GM21576 (cell line): ENCODE results near the gene FAM174C.
"Not testable (repeated sequence)": the region's sequence is repeated elsewhere in the genome, so short reads cannot be mapped to it uniquely, and the experiment has no call there.

ENCODE experiments used
- ATAC-seq: cut with Tn5 transposase; IDR thresholded peaks from one replicate; pipeline ENCODE4 v1.9.1; 2021; ENCODE audit warnings: mild to moderate bottlenecking, moderate library complexity; ENCODE audit not compliant: unreplicated experiment

Gene FAM174C

DNA sequence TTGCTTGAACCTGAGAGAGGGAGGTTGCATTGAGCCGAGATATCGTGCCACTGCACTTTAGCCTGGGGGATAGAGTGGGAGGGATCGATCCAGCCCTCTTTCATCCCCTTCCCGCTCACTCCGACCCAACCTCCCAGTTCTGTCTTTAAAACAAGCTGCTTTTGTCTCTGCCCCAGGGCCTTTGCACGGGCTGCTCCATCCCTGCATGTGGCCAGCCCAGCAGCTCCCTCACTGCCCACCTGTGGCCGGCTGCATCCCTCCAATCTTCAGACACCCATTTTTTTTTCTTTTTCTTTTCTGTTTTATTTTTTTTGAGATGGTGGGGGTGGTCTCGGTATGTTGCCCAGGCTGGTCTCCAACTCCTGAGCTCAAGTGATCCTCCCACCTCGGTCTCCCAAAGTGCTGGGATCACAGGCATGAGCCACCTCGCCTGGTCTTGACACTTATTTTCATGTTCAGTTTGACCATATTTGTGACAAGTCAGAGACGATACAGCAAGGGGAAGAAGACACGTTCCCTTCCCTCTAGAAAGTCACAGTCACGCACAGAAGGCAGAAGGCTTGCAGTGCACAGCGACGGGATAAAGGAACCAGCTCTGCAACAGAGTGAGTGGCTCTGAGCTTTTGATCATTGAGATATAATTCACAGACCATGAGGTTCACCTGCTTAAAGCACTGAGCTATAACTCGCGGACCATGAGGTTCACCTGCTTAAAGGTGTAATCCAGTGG lies 42.1 kb downstream of the FAM174C start:
- no peak for ATAC-seq

DNA sequence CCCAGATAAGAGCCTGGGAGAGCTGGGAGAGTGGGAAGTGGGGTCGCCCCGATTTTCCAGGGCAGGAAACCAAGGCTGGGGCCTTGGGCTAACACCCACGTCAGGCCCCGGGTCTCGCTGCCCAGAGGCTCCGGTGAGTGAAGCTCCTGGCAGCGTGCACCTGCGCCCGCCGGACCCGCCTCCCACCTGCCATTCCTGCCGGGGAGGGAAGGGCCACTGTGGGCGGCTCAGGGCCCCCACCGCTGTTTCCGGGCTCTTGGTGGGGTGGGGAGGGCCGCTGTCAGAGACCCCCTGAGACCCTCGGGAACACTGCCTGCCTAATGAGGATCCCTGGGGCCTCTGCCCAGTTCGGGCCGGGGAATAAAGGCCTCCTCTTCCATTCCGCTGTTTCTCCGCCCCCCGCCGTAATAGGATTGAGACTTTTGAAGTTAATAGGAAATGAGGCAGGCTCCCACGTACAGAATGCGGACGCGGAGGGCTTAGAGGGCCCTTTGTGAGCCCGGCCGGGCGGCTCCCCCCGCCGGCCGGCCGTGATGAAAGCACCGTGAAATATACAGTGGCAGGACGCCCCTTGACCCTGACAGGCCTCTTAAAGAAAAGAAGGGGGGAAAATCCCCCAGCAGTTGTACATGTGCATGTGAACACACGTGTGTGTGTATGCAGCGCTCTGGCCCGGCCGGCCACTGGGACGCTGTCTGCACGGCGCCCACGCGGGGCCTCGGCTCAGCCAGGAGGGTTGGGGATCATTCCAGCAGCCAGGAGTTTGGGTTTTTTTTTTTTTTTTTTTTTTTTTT lies 43.5 kb downstream of the FAM174C start:
- no peak for ATAC-seq

- not testable (repeated sequence) for ATAC-seq
Measured at GRCh38 chr19:1320282-1320650, 44.9 kb downstream of the FAM174C start.

- no peak for ATAC-seq
Measured at GRCh38 chr19:1321539-1321938, 46.2 kb downstream of the FAM174C start.

DNA sequence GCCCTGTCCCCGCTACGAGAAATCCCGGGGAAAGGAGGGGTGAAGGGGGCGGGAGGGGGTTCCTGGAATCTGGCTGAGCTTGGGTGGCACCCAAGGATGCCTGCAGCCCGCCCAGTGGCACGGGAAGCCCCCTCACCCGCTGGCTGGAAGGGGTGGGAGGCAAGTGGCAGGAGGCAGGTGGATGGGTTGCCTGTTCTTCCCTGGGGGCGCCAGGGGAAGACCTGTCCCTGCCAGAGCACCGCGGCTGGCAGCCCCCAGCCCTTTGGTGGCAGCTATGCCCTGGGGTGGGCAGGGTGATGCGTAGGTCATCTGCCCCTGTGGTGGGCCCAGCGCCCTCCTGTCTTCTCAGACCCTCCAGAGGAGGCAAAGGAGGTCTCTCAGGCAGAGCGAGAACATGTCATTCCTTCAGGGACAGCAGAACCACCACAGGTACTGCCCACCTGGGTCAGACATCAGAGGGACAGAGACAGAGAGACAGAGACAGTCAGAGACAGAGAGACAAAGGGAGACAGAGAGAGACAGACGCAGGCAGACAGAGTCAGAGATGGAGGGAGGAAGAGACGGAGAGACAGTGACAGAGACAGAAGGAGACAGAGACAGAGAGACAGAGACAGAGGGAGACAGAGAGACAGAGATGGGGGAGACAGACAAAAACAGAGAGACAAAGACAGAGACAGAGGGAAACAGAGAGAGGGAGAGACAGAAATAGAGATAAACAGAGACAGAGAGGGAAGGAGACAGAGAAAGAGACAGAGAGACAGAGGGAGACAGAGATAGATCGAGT lies 47.1 kb downstream of the FAM174C start:
- ATAC-seq: no peak

DNA sequence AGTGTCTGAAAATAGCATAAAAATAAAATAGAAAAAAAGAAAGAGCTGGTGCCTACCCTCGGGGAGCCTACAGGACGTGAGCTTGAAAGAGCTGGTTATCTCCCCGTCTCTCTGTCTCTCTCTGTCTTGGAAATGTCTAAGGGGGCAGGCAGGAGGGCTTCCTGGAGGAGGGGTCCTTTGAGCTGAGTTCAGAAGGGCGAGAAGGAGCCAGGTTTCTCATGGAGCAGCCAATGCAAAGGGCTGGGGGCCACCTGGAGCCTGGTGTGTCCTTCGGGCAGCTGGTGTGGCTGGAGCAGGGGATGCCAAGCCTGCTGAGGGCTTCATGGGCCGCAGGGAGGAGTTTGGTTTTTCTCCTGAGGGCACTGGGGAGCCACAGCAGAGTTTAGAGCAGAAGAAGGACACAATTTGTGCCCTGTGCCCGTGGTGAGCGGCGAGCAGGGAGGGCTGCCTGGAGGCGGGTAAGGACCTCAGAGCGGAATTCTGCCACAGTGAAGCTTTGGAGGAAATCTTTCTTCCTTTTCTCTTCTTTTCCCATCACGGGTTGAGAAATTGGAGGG lies 49.0 kb downstream of the FAM174C start:
- ATAC-seq: no peak

DNA sequence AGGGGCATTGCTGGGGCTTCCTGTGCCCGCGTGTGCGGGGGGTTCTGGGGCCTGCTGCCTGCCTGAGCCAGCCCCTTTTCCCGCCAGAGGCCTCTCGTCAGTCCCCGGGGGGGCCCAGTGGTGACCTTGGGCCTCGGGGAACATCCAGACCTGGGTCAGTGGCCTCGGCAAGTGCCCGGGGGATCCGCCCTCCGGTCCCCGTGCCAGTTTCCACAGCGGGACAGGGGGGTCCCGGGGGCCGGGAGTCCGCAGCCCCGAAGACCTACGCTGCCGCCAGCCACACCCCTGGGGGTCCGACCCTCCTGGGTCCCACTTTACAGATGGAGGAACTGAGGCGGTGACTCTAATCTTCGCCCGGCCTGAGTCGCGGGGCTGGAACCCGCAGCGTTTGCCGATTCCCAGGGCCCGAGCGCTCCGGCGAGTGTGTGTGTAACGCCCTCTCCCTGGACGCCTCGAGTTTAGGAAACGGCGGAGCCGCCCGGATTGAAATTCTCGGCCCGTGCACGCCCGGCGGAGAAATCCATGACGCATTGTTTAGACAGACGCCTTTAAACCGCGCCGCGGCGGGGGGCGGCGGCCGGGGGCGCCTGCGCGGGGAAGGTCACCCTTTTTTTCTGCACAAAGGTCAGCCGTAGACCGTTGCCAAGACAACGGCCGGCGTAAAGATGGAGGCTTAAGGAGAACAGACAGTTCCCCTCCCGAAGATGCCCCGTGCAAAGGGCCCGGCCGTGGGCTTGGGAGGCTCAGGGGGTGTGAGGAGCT lies 49.7 kb downstream of the FAM174C start:
- ATAC-seq: no peak

DNA sequence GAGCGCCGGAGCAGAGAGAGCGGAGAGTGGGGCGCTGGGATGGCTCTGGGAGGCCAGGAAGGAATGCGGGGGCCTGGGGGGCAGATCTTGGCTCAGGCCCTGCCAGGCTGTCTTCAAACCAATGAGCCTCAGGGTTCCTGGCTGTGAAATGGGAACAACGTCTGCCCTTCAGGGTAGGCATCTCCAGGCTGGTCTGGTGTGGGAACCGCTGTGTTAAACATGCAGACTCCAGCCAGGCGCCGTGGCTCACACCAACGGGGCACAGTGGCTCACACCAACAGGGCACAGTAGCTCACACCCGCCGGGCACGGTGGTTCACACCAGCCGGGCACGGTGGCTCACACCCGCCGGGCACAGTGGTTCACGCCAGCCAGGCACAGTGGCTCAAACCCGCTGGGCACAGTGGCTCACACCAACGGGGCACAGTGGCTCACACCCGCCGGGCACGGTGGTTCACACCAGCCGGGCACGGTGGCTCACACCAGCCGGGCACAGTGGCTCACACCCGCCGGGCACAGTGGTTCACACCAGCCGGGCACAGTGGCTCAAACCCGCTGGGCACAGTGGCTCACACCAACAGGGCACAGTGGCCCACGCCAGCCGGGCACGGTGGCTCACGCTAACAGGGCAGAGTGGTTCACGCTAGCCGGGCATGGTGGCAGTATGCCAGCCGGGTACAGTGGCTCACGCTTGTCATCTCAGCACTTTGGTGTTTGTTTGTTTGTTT lies 50.4 kb downstream of the FAM174C start:
- no peak for ATAC-seq

DNA sequence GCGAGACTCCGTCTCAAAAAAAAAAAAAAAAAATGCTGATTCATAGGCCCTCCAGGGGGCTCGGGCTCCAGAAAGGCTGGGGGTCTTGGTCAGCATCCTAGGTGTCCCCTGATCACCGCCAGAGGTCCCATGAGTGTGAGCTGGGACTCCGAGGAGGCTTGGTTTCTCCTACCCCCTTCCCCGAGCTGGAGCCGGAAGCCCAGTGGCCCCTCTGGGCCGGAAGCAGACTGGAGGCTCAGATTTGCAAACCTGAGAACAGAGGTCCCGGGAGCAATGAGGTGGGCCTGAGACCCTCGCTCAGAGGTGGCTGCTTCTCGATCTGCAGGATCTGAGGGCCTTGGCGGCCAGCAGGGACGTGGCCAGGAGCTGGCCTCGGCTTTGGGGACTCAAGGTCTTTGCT lies 51.8 kb downstream of the FAM174C start:
- no peak for ATAC-seq
